GM03348 (cell line): Measurements from ENCODE around the gene CR1L.
"Not testable (repeated sequence)": the region's sequence is repeated elsewhere in the genome, so short reads cannot be mapped to it uniquely, and the experiment has no call there.

Source experiments
- DNase-seq: peaks from one replicate; pipeline ENCODE4 v3.0.0; 2012; ENCODE audit warnings: low spot score

Gene CR1L

GRCh38 chr1:207646171-207646570 lies 1.2 kb downstream of the CR1L start:
- no peak for DNase-seq

GRCh38 chr1:207646944-207647579 lies 2.1 kb downstream of the CR1L start:
- no peak for DNase-seq

- no peak for DNase-seq
These were observed 2.9 kb downstream of the CR1L start for GRCh38 chr1:207647671-207648333.

- DNase-seq, result no peak
These were observed 3.6 kb downstream of the CR1L start for GRCh38 chr1:207648334-207649209.

- no peak for DNase-seq
These were observed 4.3 kb downstream of the CR1L start for GRCh38 chr1:207649210-207649753.

GRCh38 chr1:207649865-207650580 lies 5.1 kb downstream of the CR1L start:
- DNase-seq, result no peak

GRCh38 chr1:207651583-207651982 lies 6.7 kb downstream of the CR1L start:
- DNase-seq, result no peak

- DNase-seq, result peak; percentile 15
These were observed 9.4 kb downstream of the CR1L start for GRCh38 chr1:207654320-207654719.

GRCh38 chr1:207658408-207658807 lies 13.5 kb downstream of the CR1L start:
- no peak for DNase-seq

- no peak for DNase-seq
These were observed 14.1 kb downstream of the CR1L start for GRCh38 chr1:207658904-207659485.

- DNase-seq, result no peak
These were observed 14.7 kb downstream of the CR1L start for GRCh38 chr1:207659545-207660153.

GRCh38 chr1:207661420-207661819 lies 16.5 kb downstream of the CR1L start:
- not testable (repeated sequence) for DNase-seq

GRCh38 chr1:207666342-207666741 lies 21.4 kb downstream of the CR1L start:
- no peak for DNase-seq

- DNase-seq, result no peak
These were observed 24.6 kb downstream of the CR1L start for GRCh38 chr1:207669528-207670009.

- no peak for DNase-seq
These were observed 25.3 kb downstream of the CR1L start for GRCh38 chr1:207670192-207670591.

GRCh38 chr1:207670997-207671396 lies 26.1 kb downstream of the CR1L start:
- no peak for DNase-seq

GRCh38 chr1:207672522-207673130 lies 27.7 kb downstream of the CR1L start:
- peak; percentile 27 for DNase-seq

GRCh38 chr1:207673399-207673798 lies 28.5 kb downstream of the CR1L start:
- no peak for DNase-seq

- DNase-seq, result no peak
These were observed 31.2 kb downstream of the CR1L start for GRCh38 chr1:207676153-207676552.

- DNase-seq, result peak; percentile 52
These were observed 35.9 kb downstream of the CR1L start for GRCh38 chr1:207680590-207681388.
